ENCODE data around the gene C5orf15.

Gene C5orf15

DNA sequence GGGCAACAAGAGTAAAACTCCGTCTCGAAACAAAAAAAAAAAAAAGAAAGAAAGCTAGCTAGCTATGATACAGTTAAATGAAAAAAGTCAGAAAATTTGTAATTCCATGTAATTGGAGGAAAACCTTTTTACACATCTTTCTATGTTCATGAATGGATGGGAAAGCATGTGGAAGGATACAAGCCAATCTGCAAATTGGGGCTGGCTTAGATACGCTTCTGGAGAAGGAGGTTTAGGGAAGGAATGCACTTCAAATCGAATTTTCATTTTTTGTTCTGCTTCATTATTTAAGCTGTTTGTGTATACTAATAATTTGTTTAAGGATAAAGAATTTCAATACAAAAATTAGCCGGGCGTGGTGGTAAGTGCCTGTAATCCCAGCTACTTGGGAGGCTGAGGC is 29.6 kb upstream of the C5orf15 start:
- ATAC-seq = no peak
- Mint-ChIP-seq H3K27me3 (no peaks in the 10 kb centered on the region), H3K4me1 (peaks cover 82% of the 10 kb centered on the region), H3K9me3 (no peaks in the 10 kb centered on the region), H3K27ac (no peak overlapping the region), H3K36me3 (peaks cover 12% of the 10 kb centered on the region), H3K4me3 (no peak overlapping the region)

DNA sequence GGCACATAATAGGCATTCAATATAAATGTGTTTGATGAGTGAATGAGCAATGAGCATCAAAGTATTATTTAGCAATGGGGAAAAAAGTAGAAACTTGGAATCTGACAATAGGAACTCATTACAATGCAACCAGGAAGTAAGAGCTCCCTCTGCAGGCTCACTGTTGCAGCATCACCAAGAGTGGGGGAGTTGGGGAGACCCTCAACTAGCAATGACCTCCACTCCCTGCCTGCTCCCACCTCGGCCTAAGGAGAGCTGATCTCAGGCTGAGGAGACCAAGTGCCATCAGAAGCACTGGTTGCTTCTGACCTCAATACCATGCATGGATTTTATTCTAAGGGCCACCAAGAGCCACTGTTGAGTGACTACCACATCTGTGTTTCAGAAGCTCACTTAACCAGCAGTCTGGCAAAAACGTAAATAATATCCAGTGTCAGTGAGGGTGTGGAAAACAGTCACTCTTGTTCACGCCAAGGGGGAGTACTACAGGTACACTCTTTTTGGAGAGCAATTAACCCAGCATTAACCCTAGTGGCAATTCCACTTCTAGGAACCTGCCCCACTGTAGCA is 28.3 kb upstream of the C5orf15 start:
- no peak for ATAC-seq
- peaks cover 78% of the 10 kb centered on the region for H3K4me1 Mint-ChIP-seq
- H3K9me3 Mint-ChIP-seq = no peaks in the 10 kb centered on the region
- peaks cover 18% of the 10 kb centered on the region for H3K36me3 Mint-ChIP-seq
- no peak overlapping the region for H3K4me3 Mint-ChIP-seq
- H3K27ac Mint-ChIP-seq = no peak overlapping the region
- H3K27me3 Mint-ChIP-seq = no peaks in the 10 kb centered on the region

DNA sequence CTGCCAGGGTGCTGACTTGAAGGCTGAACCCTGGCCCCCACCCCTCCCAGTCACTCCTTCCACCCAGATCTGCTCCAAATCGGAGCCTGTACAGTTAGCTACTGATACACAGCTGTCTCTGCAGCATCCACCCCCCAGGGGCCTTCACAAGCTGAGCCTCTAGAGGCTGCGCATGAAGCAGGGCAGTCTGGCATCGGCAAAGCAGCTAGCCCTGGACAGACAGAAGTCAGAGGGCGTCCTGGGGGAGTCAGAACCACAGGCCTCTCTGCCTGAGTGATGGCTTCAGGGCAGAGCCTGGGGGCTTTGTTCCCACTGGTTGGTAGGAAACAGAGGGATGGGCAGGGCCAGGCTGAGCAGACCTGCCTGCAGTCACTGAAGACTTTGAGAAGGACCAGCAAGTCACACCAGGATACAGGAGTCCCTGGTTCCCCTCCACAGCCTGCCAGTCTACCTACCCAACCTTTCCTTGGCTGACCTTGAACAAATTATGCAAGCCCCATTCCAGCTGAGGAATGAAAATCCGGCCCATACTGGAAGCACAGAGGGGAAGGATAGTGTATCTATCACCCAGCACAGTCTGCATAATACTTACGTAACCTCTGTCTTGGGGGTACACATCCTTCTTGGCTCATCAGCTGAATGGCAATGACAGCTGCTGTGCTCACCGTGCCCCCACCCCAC is 27.6 kb upstream of the C5orf15 start:
- H3K27me3 Mint-ChIP-seq = no peaks in the 10 kb centered on the region
- no peak overlapping the region for H3K27ac Mint-ChIP-seq
- H3K36me3 Mint-ChIP-seq = peaks cover 18% of the 10 kb centered on the region
- ATAC-seq = no peak
- peaks cover 70% of the 10 kb centered on the region for H3K4me1 Mint-ChIP-seq
- no peak overlapping the region for H3K4me3 Mint-ChIP-seq
- H3K9me3 Mint-ChIP-seq = no peaks in the 10 kb centered on the region

DNA sequence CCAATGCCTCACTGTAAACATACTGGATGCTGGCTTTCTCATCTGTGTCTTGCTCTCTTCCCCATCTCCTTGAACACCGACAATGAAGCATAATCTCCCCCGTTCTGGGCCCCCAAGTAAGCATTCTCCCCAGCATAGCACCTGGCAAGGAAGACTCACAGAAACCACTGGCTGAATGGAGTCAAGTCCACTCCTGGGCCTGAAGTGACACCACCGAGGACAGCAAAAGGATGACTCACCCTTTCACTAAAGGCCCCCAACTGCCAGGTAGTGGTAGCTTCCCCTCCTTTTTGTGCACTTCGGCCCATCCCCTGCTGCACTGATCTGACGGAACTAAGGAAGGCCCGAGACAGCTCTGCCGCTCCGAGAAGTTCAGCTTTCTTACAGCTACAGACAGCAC is 26.9 kb upstream of the C5orf15 start:
- ATAC-seq = no peak
- Mint-ChIP-seq H3K27me3 (no peaks in the 10 kb centered on the region), H3K4me3 (no peak overlapping the region), H3K36me3 (peaks cover 22% of the 10 kb centered on the region), H3K9me3 (no peaks in the 10 kb centered on the region), H3K27ac (peak overlapping the region; percentile 1), H3K4me1 (peaks cover 67% of the 10 kb centered on the region)

DNA sequence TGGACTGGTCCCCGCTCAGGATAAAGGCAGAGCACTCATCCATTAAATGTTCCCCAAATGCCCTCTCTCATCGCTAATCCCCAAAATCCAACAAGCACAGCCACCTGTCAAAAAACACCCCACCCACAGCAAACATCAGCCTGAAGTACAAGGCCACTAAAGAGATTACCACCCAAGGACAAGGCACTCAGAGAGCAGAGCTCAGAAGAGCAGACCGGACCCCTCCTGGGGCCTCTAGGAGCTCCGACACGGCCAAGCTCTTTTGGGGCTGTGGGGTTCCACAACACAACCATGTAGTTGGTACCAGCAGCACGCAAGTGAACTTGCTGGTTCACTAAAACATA is 26.5 kb upstream of the C5orf15 start:
- Mint-ChIP-seq H3K27me3 (no peaks in the 10 kb centered on the region), H3K36me3 (peaks cover 26% of the 10 kb centered on the region), H3K27ac (peak overlapping the region; percentile 1), H3K4me3 (no peak overlapping the region), H3K4me1 (peaks cover 63% of the 10 kb centered on the region), H3K9me3 (no peaks in the 10 kb centered on the region)
- ATAC-seq = no peak

DNA sequence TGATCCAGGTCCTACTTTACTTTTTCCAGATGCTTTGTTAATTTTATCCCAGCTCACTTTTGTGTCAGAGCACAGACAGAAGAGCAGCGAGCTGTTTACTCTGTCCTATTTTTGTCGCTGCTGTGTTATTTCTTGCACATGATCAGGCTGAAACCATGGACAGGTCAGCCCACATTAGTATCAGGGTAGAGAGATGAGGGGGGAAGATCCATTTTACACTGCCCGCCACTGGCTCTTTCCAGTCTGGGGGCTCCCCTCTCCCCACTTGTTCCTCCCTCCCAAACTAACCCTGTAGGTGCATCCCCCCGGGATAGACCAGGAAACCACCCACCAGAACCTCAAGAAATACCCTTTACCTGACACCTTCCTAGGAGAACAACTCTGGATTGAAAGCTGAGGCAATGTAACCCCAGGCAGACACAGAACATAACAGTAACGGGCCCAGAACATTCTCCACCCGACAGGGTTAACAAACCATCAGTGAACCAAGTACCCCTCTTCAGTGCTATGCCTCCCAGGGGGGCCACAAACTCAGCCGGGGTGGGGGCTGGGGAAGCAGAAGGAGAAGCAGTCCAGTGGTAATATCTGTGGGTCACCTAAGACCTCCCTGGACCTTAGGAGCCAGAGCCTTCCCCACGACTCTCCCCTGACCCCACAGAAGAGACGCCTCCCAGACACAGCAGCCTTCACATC is 26.0 kb upstream of the C5orf15 start:
- Mint-ChIP-seq H3K27ac (peak overlapping the region; percentile 1), H3K27me3 (no peaks in the 10 kb centered on the region), H3K9me3 (no peaks in the 10 kb centered on the region), H3K4me3 (no peak overlapping the region), H3K4me1 (peaks cover 58% of the 10 kb centered on the region), H3K36me3 (peaks cover 27% of the 10 kb centered on the region)
- ATAC-seq = no peak

DNA sequence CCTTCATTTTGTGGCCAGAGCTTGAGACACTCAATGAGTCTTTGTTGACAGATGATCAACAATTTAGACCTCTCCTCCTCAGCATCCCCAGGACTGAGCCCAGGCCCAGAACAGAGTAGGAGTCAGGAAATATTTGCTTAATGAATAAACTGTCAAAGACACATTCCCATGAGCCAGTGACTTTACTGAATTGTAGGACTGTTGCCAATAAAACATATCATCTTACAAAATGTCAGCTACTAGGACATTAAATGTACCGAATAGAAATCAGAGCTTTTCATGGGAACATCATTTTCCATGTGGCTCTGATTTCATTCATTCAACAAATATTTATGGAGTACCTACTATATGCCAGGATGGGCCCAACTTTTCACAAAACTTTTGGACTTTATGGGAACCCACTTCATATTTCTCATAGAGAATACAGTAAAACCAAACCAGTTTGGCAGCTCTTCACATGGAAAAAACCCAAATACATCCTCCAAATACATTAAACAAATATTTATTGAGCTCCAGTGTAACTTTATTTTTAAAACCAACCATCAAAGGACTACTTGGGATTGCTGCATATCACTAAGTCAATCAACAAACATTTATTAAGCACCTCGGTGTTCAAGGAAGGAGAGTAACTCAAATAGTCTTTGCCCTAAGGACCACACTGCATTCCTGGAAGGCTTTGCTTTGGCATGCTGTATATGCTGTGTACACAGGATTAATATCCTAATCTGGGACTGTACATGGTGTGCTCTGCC is 24.9 kb upstream of the C5orf15 start:
- H3K27me3 Mint-ChIP-seq = no peaks in the 10 kb centered on the region
- peaks cover 50% of the 10 kb centered on the region for H3K4me1 Mint-ChIP-seq
- no peak overlapping the region for H3K4me3 Mint-ChIP-seq
- peaks cover 35% of the 10 kb centered on the region for H3K36me3 Mint-ChIP-seq
- ATAC-seq = no peak
- H3K27ac Mint-ChIP-seq = no peak overlapping the region
- no peaks in the 10 kb centered on the region for H3K9me3 Mint-ChIP-seq

DNA sequence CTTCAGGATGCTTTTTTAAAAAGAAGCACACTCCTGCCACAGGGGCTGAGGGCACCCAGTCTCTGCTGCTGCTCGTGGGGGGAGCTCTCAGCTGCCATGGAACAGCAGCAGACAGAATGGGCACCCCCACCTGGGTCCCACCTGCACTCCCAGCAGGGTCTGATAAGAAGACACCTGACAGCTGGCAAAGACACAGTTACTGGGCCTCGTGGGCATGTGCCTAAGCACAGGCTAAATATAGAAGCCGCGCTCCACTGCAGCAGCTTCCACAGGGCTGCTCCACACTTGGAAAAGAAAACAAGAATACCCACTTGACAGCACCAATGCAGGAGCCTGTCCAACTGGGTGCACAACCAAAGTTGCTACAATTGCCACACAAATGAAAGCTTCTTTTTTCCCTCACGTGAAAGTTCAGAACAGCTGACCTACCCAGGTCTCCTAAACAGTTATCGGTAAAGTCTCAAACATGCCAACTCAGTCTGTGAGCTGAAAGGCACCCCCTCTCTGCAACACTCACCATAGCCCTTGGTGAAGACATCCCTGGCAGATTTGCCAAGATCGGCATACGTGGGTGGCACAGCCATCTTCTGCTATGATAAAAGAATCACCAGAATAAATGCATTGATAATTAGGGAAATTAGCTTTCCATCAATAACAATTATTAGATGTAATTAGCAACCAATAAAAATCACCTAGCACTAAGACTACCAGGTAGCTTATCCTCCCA is 24.2 kb upstream of the C5orf15 start:
- no peak overlapping the region for H3K27ac Mint-ChIP-seq

DNA sequence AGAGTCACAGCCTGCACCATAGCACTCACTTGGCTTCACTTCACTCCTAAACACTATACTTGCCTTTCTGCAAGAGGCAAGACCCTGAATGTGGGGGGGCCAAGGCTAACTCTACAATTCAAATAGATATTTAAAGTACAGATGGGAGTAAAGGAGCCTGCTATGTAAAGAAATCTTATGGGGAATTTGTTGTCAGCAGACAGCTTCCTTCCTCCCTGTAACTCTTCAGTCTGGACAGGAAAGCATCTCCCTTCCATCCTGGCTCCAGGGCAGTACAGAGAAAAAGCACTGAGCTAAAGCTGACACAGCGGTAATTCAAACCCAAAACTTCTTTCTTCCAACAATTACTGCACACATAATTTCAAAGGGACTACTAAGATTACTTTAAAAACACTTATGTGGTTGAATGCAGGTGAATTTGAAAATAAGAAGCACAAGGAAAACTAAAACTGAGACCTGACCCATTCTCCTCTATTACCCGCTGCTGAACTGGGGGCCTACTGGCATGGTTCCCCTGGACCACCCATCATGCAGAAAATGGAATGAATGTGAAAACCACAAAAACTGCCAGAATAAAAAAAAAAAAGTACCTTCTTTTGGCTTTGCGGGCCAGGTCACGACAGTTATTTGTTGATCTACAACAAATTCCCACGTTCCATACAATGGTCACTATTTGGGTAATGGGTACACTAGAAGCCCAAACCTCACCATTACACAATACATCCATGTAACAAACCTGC is 22.9 kb upstream of the C5orf15 start:
- Mint-ChIP-seq H3K4me1 (peaks cover 41% of the 10 kb centered on the region), H3K27me3 (no peaks in the 10 kb centered on the region), H3K4me3 (no peak overlapping the region), H3K36me3 (peaks cover 52% of the 10 kb centered on the region), H3K9me3 (no peaks in the 10 kb centered on the region), H3K27ac (no peak overlapping the region)
- no peak for ATAC-seq

More for the DNA sequence above, 24.2 kb upstream of the C5orf15 start:
- H3K4me1 Mint-ChIP-seq = peaks cover 46% of the 10 kb centered on the region
- H3K9me3 Mint-ChIP-seq = no peaks in the 10 kb centered on the region
- ATAC-seq = no peak
- peaks cover 41% of the 10 kb centered on the region for H3K36me3 Mint-ChIP-seq
- no peak overlapping the region for H3K4me3 Mint-ChIP-seq
- no peaks in the 10 kb centered on the region for H3K27me3 Mint-ChIP-seq

DNA sequence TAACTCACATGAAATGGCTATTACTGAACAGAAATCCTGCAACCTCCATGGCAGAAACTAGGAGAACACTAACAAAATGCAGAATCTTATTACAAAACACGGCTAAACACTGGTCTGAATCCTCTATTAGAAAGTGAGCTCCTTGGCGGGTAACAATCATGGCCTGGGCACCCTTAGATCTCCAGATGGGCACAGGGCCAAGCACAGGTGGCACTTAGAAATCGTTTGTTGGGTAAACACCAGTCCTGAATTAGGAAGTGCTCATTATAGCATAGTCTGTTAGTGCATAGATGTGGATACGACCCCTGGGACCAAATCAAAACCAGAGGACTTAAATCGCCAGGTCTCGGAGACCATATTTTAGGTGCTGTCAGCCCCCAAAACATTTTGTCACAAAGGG is 22.0 kb upstream of the C5orf15 start:
- no peak overlapping the region for H3K4me3 Mint-ChIP-seq
- H3K36me3 Mint-ChIP-seq = peaks cover 62% of the 10 kb centered on the region
- no peaks in the 10 kb centered on the region for H3K27me3 Mint-ChIP-seq
- H3K9me3 Mint-ChIP-seq = no peaks in the 10 kb centered on the region
- no peak for ATAC-seq
- H3K4me1 Mint-ChIP-seq = peaks cover 41% of the 10 kb centered on the region
- no peak overlapping the region for H3K27ac Mint-ChIP-seq

DNA sequence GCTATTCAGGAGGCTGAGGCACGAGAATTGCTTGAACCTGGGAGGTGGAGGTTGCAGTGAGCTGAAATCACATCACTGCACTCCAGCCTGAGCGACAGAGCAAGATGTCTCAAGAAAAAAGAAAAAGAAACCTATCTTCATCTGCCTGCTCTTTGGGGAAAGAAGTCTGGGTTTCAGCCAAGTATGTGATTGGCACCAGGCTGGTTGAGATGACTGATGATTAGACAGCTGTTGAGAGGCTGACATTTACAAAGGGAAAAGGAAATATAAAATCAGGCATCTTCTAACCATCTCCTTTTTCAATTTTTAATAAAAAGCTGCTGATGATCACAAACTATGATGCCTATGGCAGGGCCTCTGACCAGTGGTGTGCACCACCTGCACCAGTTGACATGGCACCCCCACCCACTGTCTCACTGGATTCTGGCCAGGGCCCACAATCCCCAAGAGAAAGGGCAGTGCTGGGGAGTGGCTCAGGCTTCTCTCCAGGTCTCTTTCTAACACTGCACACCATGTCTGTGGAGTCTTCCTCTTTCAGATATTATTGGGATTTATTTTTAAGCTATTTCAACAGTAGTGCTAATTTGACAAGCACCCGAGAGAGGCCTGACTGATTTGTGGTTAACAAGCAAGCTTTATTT is 17.2 kb upstream of the C5orf15 start:
- H3K27ac Mint-ChIP-seq = peak overlapping the region; percentile 63
- ATAC-seq = peak; percentile 60
- no peaks in the 10 kb centered on the region for H3K9me3 Mint-ChIP-seq
- peaks cover 61% of the 10 kb centered on the region for H3K36me3 Mint-ChIP-seq
- no peak overlapping the region for H3K4me3 Mint-ChIP-seq
- H3K4me1 Mint-ChIP-seq = peaks cover 13% of the 10 kb centered on the region
- H3K27me3 Mint-ChIP-seq = no peaks in the 10 kb centered on the region

DNA sequence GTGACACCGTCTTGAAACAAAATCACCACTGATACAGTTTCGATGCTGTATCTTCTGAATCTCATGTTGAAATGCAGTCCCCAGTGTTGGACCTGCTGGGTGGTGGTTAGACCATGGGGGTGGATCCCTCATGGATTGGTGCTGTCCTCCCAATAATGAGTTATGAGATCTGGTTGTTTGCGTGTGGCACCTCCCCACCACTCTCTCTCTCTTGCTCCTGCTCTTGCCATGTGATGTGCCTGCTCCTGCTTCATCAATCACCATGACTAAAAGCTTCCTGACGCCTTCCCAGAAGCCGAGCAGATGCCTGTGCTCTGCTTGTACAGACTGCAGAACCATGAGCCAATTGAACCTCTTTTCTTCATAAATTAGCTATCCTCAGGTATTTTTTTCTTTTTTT is 15.2 kb upstream of the C5orf15 start:
- Mint-ChIP-seq H3K4me3 (no peak overlapping the region), H3K27me3 (no peaks in the 10 kb centered on the region), H3K9me3 (no peaks in the 10 kb centered on the region), H3K27ac (no peak overlapping the region), H3K4me1 (peaks cover 13% of the 10 kb centered on the region), H3K36me3 (peaks cover 44% of the 10 kb centered on the region)
- ATAC-seq = no peak

DNA sequence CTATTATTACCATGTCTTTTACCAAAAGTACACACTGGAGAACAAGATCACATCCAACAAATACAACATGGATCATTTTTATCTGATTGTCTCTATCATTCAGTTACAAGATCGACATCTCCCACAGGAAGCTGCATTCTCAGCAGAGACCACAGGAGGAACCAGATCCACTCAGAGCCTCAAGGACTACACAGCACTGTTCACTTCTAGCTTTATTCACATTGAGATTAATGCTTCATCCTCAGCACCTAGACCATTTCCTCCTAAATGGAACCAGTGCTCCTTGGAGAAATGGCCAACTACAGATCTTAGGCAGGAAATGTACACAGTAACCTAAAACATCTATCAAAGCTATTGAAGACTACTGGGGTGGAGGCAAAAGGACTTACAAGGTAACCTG is 13.3 kb upstream of the C5orf15 start:
- Mint-ChIP-seq H3K4me3 (no peak overlapping the region), H3K27ac (no peak overlapping the region), H3K36me3 (peaks cover 26% of the 10 kb centered on the region), H3K4me1 (peaks cover 32% of the 10 kb centered on the region), H3K9me3 (no peaks in the 10 kb centered on the region), H3K27me3 (no peaks in the 10 kb centered on the region)
- no peak for ATAC-seq

DNA sequence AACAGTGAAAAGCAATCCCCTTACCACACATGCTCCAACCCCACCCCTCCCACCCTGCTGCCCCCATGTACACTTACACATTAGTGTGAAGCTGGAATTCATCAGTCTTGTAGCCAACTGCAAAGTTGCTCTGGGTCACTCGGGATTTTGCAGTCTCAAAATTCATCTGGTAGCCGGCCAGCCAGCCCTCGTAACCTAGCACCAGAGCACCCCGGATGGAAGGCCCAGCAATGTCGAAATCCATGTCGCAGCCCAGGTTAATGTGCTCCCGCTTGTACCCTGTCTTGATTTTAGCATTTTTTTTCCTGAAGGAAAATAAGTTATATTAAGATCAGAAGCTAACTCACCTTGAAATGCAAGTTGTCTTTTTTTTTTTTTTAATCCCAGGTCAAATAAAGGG is 12.2 kb upstream of the C5orf15 start:
- Mint-ChIP-seq H3K36me3 (peaks cover 22% of the 10 kb centered on the region), H3K27me3 (no peaks in the 10 kb centered on the region), H3K4me3 (no peak overlapping the region), H3K4me1 (peaks cover 35% of the 10 kb centered on the region), H3K9me3 (no peaks in the 10 kb centered on the region), H3K27ac (no peak overlapping the region)
- ATAC-seq = no peak
